RPMI7951 (cell line): Measurements from ENCODE around the gene OPCML. TPM values are rescaled to one million over a fixed set of nuclear protein-coding genes. Genes with fewer than 3 reads are reported as not detected.
"Not testable (repeated sequence)": the region's sequence is repeated elsewhere in the genome, so short reads cannot be mapped to it uniquely, and the experiment has no call there.

Experiments
- DNase-seq: peaks from one replicate; pipeline ENCODE4 v3.0.0-alpha.2; 2012; ENCODE audit warnings: low read depth
- total RNA-seq: library from RNA; depleted of rRNA; stranded (reverse); fragments of >200 nt; shearing (Covaris generic); gene quantifications from 2 replicates; pipeline ENCODE4 v1.2.3, GENCODE V29; 2014

OPCML gene
- total RNA-seq, 1 experiment from 2014 or later = not detected

- no peak for DNase-seq
These were observed 1092.5 kb downstream of the OPCML start for GRCh38 chr11:132439711-132440255.

GRCh38 chr11:132438418-132438817, 1093.9 kb downstream of the OPCML start:
- no peak for DNase-seq

DNA sequence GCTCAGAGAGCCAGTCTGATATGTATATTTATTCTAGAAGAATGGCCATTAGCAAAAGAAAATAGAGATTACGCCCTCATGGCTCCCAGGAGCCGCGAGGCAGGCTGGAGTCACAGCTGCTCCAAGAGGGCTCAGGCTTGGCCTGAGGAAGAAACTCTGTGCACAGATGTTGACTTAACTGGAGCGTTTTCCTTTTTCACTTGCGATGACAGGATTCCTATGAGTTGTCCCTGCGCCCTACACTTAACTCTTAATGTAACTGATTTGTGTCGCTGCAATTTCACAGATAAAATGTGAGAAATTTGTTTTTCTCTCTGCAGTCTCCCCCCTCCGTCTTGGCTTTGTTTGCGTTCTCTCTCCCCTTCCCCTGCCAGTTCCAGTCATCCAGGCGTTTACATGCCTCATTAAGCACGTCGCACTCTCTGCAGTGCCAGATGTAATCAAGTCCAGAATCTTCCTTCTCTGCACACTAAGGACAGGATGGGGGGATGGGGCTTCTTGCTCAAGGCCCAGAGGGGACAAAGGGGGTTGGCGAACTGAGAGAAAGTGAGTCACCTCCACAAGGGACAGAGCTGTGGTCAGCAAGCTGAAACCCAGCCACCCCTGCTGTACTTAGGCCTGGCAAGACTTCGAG, 1101.8 kb downstream of the OPCML start:
- peak; percentile 73 for DNase-seq

GRCh38 chr11:132429685-132430084, 1102.6 kb downstream of the OPCML start:
- no peak for DNase-seq

GRCh38 chr11:132427611-132428010, 1104.7 kb downstream of the OPCML start:
- peak; percentile 73 for DNase-seq

DNA sequence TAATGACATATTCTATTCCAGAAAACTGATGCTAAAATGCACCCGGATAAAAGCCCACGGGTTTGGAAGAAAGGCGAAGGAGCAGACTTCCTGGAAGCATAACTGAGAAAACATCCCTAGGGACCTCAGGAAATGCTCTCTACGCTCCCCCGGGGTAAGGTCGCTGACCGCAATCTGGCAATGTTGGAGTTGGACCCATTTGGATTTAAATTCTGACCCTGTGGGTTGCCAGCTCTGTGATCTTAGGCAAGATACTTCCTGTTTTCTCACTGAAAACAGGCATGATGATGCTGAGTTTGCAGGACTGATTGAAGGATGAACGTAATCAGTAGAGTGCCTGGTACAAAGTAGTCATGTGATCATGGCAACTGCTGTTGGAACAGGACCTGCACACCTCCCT, 1107.9 kb downstream of the OPCML start:
- peak; percentile 61 for DNase-seq

- DNase-seq = peak; percentile 73
These were observed 1109.0 kb downstream of the OPCML start for GRCh38 chr11:132423266-132423665.

DNA sequence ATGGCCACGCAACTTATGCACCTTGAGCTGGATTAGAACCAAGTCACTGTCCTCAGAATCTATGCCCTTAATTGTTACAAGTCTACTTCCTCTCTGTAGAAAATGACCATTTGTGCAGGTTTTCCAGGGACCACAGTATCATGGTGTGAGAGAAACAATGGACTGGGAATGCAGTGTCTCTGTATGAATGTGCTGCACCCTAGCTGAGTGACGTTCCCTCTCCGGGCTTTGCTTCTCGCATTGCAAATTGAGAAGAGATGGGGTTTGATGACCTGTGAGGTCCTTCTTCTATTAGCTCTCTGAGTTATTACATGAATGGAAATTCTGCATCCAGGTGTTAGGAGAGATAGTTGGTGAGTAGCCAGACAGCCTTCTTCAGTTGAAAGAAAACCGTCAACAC, 1109.6 kb downstream of the OPCML start:
- no peak for DNase-seq

DNA sequence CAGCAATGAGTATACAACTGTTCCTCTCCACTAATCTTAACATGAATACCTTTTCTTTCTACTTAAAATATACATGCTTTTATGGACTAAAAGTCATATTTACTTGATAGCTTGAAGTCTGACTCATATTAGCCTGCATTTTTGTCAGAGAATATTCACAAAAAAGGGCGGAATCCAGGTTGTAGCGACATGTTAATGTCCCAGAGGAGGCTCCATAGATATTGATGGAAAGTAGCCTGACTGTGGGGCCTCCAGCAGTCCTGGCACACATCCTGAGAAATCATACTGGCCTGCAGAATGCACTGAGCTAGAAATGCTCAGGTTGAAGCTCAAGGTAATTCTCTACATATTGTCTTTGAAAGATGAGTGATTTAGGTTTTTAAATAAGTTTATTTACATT, 1110.7 kb downstream of the OPCML start:
- no peak for DNase-seq

DNA sequence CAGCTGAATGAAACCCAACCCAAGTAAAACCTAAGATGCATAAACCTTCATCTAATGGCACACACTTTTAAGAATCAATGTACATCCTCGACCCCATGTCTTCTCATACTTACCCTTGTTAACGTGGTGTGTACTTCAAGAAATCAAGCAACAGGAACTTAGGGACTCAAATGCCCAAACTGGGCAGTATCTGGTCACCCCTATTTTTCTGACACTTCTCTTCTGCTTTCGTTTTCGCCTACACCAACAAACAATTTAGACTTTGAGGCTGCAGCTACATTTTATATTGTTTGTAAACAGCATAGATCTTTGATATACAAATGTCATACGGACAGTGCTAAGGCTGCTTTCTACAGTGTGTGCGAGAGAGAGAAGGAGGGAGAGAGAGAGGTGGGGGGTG, 1117.8 kb downstream of the OPCML start:
- DNase-seq = no peak

DNA sequence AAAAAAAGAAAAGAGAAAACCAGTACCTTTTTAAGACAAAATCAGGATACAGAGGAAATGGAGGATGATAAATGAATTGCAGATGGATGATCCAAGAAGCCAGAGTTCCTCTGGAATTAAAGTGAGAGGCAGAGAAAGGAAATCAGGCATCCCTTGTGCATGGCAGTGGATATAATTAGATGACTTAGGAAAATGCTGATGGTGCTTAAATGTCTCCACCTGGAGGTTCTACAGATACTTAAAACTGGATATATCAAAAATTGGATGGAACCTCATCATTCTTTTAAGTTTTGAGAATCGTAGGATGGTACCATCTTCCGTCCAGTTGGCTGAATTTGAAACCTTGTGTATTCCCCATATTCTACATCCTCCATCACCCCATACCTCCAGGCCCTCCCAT, 1121.9 kb downstream of the OPCML start:
- no peak for DNase-seq

DNA sequence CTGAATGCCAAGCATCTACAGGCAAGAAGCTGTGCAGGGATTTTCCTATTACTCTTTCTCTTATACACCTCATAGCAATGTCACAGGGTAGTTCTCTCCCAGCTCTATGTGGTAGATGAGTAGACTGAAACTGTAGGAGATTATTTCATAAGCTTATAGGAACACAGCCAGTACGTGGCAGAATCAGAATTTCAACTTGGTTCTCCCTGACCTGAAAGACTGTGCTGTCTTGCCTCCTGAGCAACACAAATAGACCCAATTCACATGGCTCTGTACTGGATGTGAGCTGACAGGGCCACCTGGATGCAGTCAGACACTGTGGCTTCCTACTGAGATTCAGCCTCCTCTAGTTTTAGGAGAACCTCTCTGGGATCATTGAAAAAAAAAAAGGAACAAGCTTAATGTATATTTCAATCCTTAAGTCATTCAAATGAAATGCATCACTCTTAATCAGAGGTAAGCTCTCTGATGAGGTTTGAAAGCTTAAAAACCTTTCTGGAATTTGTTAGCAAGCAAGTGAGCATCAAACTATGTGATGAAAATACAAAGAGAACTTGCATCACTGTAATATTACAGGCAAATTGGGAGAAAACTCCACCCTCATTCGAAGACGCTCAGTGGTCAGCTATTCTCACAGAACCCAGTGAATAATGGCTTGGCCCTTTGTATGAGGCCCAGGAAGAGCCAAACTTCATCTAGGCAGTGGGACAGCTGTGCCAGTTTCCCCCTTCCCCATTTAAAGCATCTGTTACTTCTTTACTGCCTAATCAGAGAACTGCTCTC, 1122.5 kb downstream of the OPCML start:
- no peak for DNase-seq

GRCh38 chr11:132408877-132409276, 1123.4 kb downstream of the OPCML start:
- no peak for DNase-seq

DNA sequence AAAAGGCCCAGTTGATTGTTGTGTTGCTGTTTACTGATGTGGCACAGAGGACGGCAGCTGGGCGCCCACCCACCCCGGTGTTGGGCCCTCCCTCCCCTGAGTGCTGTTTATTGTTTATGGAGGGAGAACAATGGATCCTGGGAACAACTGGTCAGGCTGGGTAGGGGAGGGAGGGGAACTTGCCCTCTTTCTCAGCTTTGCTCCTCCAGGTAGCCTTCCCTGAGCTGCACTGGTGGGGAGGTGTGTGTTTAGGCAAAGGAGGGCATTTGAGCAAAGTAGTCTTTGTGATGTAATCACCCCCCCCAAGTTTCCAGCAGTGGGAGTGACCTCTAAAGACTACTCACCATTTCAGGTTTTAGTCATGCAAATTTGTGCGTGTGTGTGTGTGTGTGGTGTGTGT, 1126.6 kb downstream of the OPCML start:
- peak; percentile 7 for DNase-seq

DNA sequence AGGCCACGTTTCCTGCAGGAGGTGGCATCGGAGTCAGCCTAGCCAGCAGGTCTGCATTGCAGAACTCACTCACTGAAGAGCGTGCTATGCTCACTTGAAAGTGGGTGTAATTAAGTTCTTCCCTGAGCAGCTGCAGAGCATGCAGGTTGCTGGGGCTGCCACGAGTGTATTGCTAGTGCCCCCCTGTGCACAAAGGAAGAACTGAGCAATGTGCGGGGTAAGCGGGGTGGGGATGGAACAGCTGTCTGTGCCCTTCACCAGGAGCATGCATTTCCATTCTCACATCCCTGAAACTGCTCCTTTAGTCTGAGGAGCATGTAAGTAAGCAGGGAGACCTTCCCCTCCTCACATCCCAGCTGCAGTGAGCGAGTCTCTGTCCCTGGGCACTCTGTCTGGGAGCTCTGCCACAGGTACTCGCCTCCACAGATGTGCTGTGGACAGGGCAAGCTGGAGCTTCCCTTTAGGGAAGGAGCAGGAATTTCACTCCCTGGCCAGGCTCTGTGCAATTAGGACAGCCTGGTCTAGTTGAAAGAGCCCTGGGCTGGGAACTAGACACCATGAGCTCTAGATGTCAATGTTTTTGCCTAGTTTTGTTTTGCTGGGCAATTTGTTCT, 1130.1 kb downstream of the OPCML start:
- DNase-seq = peak; percentile 64

- no peak for DNase-seq
These were observed 1136.0 kb downstream of the OPCML start for GRCh38 chr11:132396318-132396717.

DNA sequence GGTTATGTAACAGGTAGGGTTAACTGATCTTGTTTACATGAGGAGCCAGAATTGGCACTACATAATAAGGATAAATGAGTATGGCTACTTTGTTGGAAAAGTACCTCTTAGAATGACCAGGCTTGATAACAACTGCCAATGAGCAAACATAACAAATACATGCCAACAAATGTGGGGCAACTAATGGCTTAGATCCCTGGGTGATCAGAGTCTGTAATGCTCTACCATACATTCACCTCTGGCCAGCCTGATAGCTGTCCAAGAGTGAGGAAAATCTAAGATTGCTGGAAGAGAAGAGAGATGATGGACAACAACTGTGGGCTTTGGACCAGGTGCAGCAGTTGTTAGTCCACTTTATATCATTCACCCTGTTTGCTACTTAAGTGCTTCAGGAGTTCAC, 1136.9 kb downstream of the OPCML start:
- no peak for DNase-seq

DNA sequence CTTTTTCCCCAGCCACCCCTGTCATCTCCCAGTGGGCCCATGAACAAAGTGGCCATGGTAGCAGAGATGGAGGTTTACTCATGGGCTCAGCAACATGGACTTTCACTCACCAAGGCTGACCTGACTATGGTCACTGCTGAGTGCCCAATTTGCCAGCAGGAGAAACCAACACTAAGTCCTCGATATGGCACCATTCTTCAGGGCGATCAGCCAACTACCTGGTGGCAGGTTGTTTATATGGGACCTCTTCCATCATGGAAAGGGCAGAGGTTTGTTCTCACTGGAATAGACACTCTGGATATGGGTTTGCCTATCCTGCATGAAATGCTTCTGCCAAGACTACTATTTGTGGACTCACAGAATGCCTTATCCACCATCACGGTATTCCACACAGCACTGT, 1152.8 kb downstream of the OPCML start:
- no peak for DNase-seq

DNA sequence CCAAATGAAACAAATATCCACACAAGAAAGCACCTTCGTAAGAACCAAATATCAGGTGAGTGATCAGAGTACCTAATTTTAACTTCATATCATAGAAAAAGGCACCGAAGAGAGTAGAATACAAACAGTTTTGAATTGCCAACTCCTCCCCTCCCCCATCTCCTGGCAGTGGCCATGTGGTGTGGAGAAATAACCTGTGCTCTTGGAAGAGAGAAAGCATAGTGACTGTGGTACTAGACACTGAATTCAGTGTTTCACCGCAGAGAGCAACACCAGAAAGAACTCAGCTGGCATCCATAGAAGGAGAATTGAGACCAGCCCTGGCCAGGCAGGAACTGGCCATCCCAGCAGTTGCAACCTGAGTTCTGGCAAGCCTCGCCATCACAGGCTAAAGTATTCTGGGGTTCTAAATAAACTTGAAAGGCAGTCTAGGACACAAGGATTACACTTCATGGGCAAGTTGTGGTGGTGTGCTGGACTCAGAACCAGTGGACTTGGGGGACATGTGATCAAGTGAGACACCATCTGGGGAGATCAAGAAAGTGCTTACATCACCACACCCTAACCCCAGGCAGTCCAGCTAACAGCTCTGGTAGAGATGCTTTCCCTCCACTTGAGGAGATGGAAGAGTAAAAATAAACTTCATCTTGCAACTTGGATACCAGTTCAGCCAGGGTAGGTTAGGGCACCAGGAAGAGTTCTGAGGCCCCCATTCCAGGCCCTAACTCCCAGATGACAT, 1158.7 kb downstream of the OPCML start:
- DNase-seq = peak; percentile 10

DNA sequence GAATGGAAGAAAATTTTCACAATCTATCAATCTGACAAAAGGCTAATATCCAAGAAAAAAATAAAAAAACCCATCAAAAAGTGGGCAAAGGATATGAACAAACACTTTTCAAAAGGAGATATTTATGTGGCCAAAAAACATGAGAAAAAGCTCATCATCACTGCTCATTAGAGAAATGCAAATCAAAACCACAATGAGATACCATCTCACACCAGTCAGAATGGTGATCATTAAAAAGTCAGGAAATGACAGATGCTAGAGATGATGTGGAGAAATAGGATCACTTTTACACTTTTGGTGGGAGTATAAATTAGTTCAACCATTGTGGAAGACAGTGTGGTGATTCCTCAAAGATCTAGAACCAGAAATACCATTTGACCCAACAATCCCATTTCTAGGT, 1162.2 kb downstream of the OPCML start:
- not testable (repeated sequence) for DNase-seq

DNA sequence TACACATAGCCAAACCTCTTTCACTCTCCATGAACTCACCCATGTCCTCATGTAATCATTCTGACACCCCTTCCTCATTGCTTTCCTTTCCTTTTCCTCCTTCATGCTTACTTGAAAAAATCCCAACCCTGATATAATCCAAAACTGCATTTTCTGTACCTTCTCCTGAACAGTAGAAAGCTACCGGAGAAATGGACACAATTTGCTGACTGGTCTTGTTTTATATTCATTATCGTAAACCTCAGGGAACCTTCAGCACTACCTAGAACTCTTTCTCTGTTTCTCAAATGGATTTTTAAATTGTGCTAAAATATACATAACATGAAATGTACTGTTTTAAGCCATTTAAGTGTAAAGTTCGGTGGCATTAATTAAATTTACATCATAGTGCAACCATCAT, 1165.0 kb downstream of the OPCML start:
- no peak for DNase-seq

GRCh38 chr11:132365650-132366049, 1166.7 kb downstream of the OPCML start:
- DNase-seq = no peak
